Stomach smooth muscle (tissue), 2 donors: ENCODE measurements around the gene PDLIM4.

Experiments
- H3K27ac ChIP-seq: one replicate; pipeline ENCODE4 v1.7.0; 2013; ENCODE audit warnings: mild to moderate bottlenecking, low read length, inconsistent platforms
- H3K27me3 ChIP-seq, 2 donors: one replicate each; pipeline ENCODE4 v1.7.0; 2013; ENCODE audit warnings: low read length in 2 of 2; ENCODE audit not compliant: insufficient read depth in 2 of 2, control insufficient read depth in 1 of 2
- H3K36me3 ChIP-seq, 2 donors: one replicate each; pipeline ENCODE4 v1.7.0; 2013; ENCODE audit warnings: low read length in 2 of 2; ENCODE audit not compliant: control insufficient read depth in 2 of 2, insufficient read depth in 2 of 2
- H3K4me1 ChIP-seq: one replicate; pipeline ENCODE4 v1.7.0; 2013; ENCODE audit warnings: low read length; ENCODE audit not compliant: control insufficient read depth, insufficient read depth
- H3K4me3 ChIP-seq, 2 donors: one replicate each; pipeline ENCODE4 v1.7.0; 2013; ENCODE audit warnings: low read length in 2 of 2
- H3K9ac ChIP-seq, 2 donors: one replicate each; pipeline ENCODE4 v1.7.0; 2013; ENCODE audit warnings: low read length in 2 of 2, mild to moderate bottlenecking in 1 of 2
- H3K9me3 ChIP-seq, 2 donors: one replicate each; pipeline ENCODE4 v1.7.0; 2013; ENCODE audit warnings: low read length in 2 of 2; ENCODE audit not compliant: control insufficient read depth in 2 of 2
- donor health status: healthy.
- donor health status: Pancreatic carcinoma.

The PDLIM4 gene

GRCh38 chr5:132253452-132254320, 3.8 kb upstream of the PDLIM4 start:
- Histone ChIP-seq H3K4me1 (peaks cover 22% of the 10 kb centered on the region), H3K4me3 (no peak overlapping the region), H3K9ac (no peak overlapping the region), H3K9me3 (no peaks in the 10 kb centered on the region), H3K27me3 (no peaks in the 10 kb centered on the region), H3K27ac (no peak overlapping the region), H3K36me3 (no peaks in the 10 kb centered on the region)

- no peaks in the 10 kb centered on the region for H3K36me3 ChIP-seq
- no peak overlapping the region for H3K4me3 ChIP-seq
- no peak overlapping the region for H3K9ac ChIP-seq
- H3K4me1 ChIP-seq: peaks cover 29% of the 10 kb centered on the region
- H3K27me3 ChIP-seq: no peaks in the 10 kb centered on the region
- H3K9me3 ChIP-seq: no peaks in the 10 kb centered on the region
- H3K27ac ChIP-seq: no peak overlapping the region
Measured at GRCh38 chr5:132254321-132254977, 3.0 kb upstream of the PDLIM4 start.

GRCh38 chr5:132256086-132256782, 1.3 kb upstream of the PDLIM4 start:
- Histone ChIP-seq H3K27ac (peak overlapping the region; percentile 100), H3K27me3 (no peaks in the 10 kb centered on the region), H3K4me3 (no peak overlapping the region), H3K9me3 (no peaks in the 10 kb centered on the region), H3K9ac (no peak overlapping the region), H3K4me1 (peaks cover 47% of the 10 kb centered on the region), H3K36me3 (peaks cover 0 to 4% of the 10 kb centered on the region in 2 donors)

GRCh38 chr5:132256783-132257130, 739 bp upstream of the PDLIM4 start:
- Histone ChIP-seq H3K27ac (peak overlapping the region; percentile 100), H3K9me3 (no peaks in the 10 kb centered on the region), H3K36me3 (peaks cover 0 to 8% of the 10 kb centered on the region in 2 donors), H3K27me3 (no peaks in the 10 kb centered on the region), H3K4me3 (peak overlapping the region; percentile 56 to 73), H3K4me1 (peaks cover 52% of the 10 kb centered on the region), H3K9ac (peak overlapping the region; percentile 79 to 91)

GRCh38 chr5:132258102-132259068, 889 bp downstream of the PDLIM4 start:
- H3K4me1 ChIP-seq: peaks cover 66% of the 10 kb centered on the region
- peak overlapping the region; percentile 85 to 89 for H3K4me3 ChIP-seq
- H3K27ac ChIP-seq: peak overlapping the region; percentile 100
- H3K9me3 ChIP-seq: no peaks in the 10 kb centered on the region
- peaks cover 12 to 17% of the 10 kb centered on the region in 2 donors for H3K36me3 ChIP-seq
- H3K9ac ChIP-seq: peak overlapping the region; percentile 99
- H3K27me3 ChIP-seq: no peaks in the 10 kb centered on the region

- H3K27me3 ChIP-seq: no peaks in the 10 kb centered on the region
Measured at GRCh38 chr5:132259069-132259851, 1.8 kb downstream of the PDLIM4 start.

GRCh38 chr5:132260051-132260450, 2.6 kb downstream of the PDLIM4 start:
- Histone ChIP-seq H3K9me3 (no peaks in the 10 kb centered on the region), H3K4me3 (peak overlapping the region; percentile 85 to 89), H3K9ac (peak overlapping the region; percentile 99), H3K36me3 (peaks cover 18 to 30% of the 10 kb centered on the region in 2 donors), H3K4me1 (peaks cover 75% of the 10 kb centered on the region), H3K27ac (peak overlapping the region; percentile 100), H3K27me3 (no peaks in the 10 kb centered on the region)

More at GRCh38 chr5:132259069-132259851, 1.8 kb downstream of the PDLIM4 start:
- Histone ChIP-seq H3K36me3 (peaks cover 17 to 24% of the 10 kb centered on the region in 2 donors), H3K4me3 (peak overlapping the region; percentile 85 to 89), H3K9me3 (no peaks in the 10 kb centered on the region), H3K9ac (peak overlapping the region; percentile 99), H3K4me1 (peaks cover 74% of the 10 kb centered on the region), H3K27ac (peak overlapping the region; percentile 100)

- Histone ChIP-seq H3K9ac (peak overlapping the region; percentile 36 to 99), H3K4me1 (peaks cover 83% of the 10 kb centered on the region), H3K4me3 (peak overlapping the region; percentile 49 to 89), H3K27me3 (no peaks in the 10 kb centered on the region), H3K9me3 (no peaks in the 10 kb centered on the region), H3K36me3 (peaks cover 19 to 35% of the 10 kb centered on the region in 2 donors), H3K27ac (peak overlapping the region; percentile 100)
Measured at GRCh38 chr5:132260714-132261551, 3.4 kb downstream of the PDLIM4 start.
